Ovary (tissue), 9 donors: ENCODE results near the gene RB1. TPM values are rescaled to one million over a fixed set of nuclear protein-coding genes. Genes with fewer than 3 reads are reported as not detected.

Experiments
- DNase-seq, 5 donors: peaks; one replicate each; pipeline ENCODE4 v3.0.0-alpha.2; 2019 to 2020
- H3K27ac ChIP-seq, 2 donors: fragments of 200-600 bp; one replicate each; pipeline versions ENCODE4 v1.5.1 to v1.8.0; 2019 to 2022
- H3K27me3 ChIP-seq: fragments of 200-600 bp; one replicate; pipeline ENCODE4 v1.8.0; 2022
- H3K36me3 ChIP-seq: fragments of 200-600 bp; sonication (generic); one replicate; pipeline ENCODE4 v1.5.1; 2019
- H3K4me1 ChIP-seq: one replicate; pipeline ENCODE4 v1.8.1; 2013; ENCODE audit warnings: mild to moderate bottlenecking, moderate library complexity; ENCODE audit not compliant: insufficient read depth
- H3K4me3 ChIP-seq: fragments of 200-600 bp; sonication (generic); one replicate; pipeline ENCODE4 v1.5.1; 2017
- H3K9me3 ChIP-seq, 2 donors: fragments of 200-600 bp in 1 of 2; sonication (generic) in 1 of 2; one replicate each; pipeline versions ENCODE4 v1.5.1 to v1.8.1; 2013 to 2019; ENCODE audit warnings: mild to moderate bottlenecking in 1 of 2, moderate library complexity in 1 of 2
- CTCF ChIP-seq, 3 donors: fragments of 450-650 bp in 2 of 3; fragments of 200-600 bp in 1 of 3; IDR thresholded peaks; one replicate each; pipeline versions ENCODE4 v1.5.1 to v1.8.0; 2016 to 2022; ENCODE audit warnings: antibody characterized with exemption in 3 of 3, mild to moderate bottlenecking in 1 of 3
- EP300 ChIP-seq: sonication (generic); formaldehyde crosslinking; IDR thresholded peaks from one replicate; pipeline ENCODE4 v1.6.1; 2017; ENCODE audit warnings: antibody characterized with exemption
- POLR2A ChIP-seq: fragments of 450-650 bp; IDR thresholded peaks from one replicate; pipeline ENCODE4 v1.6.1; 2017; ENCODE audit warnings: antibody characterized with exemption, mild to moderate bottlenecking, moderate library complexity
- WGBS, 3 donors: extraction: QIAGEN DNeasy Blood & Tissue Kit in 1 of 3; methylation state at CpG; one replicate each; pipeline versions ENCODE4 v1.1.5 to v1.1.7; 2013 to 2017; 5-methylcytosine and 5-hydroxymethylcytosine counted together
- intact Hi-C, 4 donors: fragments of 100-400 bp; cut with DNase I; formaldehyde crosslinking; loops; one replicate each; pipeline versions ENCODE4 v1.11.0 to v1.15.1; 2022 to 2023
- polyA plus RNA-seq, 2 donors: library from polyadenylated mRNA; stranded (reverse); fragments of 200-250 nt in 1 of 2; fragments of 350-450 nt in 1 of 2; fragmentation: Illumina TruSeq in 1 of 2; extraction: RNeasy Lipid Tissue Mini Kit (QIAGEN cat#74804) in 1 of 2; gene quantifications; one replicate each; pipeline ENCODE4 v1.2.3, GENCODE V29; 2013 to 2014
- total RNA-seq, 7 donors: library from RNA; depleted of rRNA in 2 of 7; stranded (reverse); fragments of >200 nt in 2 of 7; fragmentation: NEBNext Ultra II Directional in 3 of 7; extraction: Animal tissue kit (Norgen Biotek cat#: 25700) in 3 of 7; gene quantifications; one replicate each; pipeline versions ENCODE4 v1.1.0 to v1.2.4, GENCODE V29; 2016 to 2023
- donor health status: DM: no; HTN: no; CAD: no; lungs with moderate emphysema.
- donor health status: DM: no; HTN: no; CAD: no.
- donor health status: Bipolar disorder and iron deficiency.
- donor health status: DM: yes; HTN: yes; CAD: no.
- donor health status: DM: no; HTN: no; CAD: no.
- donor health status: DM: yes; HTN: yes; CAD: no.

RB1 gene
- total and polyA plus RNA-seq, 9 donors: 11.4 to 36.6 (median 27.1) TPM

GRCh38 chr13:48511621-48512230 is 208.2 kb downstream of the RB1 start:
- intact Hi-C loops: no loop called here
- H3K36me3 ChIP-seq: no peaks in the 10 kb centered on the region
- no peak overlapping the region for H3K27ac ChIP-seq
- H3K4me1 ChIP-seq: peaks cover 8% of the 10 kb centered on the region
- H3K27me3 ChIP-seq: no peaks in the 10 kb centered on the region
- no peak overlapping the region for H3K4me3 ChIP-seq
- H3K9me3 ChIP-seq: no peaks in the 10 kb centered on the region
- 31 to 59% (median 33%) methylated on average over 10 of the region's 10 CpGs for WGBS, 3 donors
- TF ChIP-seq CTCF (IDR thresholded peaks at IDR 0.05): no peak
- TF ChIP-seq EP300: no peak
- TF ChIP-seq POLR2A: no peak
- peak in 1 of 5 donors; percentile 50 for DNase-seq

- no peak for DNase-seq
- Histone ChIP-seq H3K4me1 (peaks cover 8% of the 10 kb centered on the region), H3K36me3 (no peaks in the 10 kb centered on the region), H3K4me3 (no peak overlapping the region), H3K9me3 (no peaks in the 10 kb centered on the region), H3K27ac (no peak overlapping the region), H3K27me3 (no peaks in the 10 kb centered on the region)
- 95 to 99% (median 96%) methylated on average over 4 of the region's 4 CpGs for WGBS, 3 donors
- TF ChIP-seq CTCF (IDR thresholded peaks at IDR 0.05) (no peak), EP300 (no peak), POLR2A (no peak)
- intact Hi-C loops: no loop called here
Observed at GRCh38 chr13:48514793-48515192, 211.2 kb downstream of the RB1 start.

GRCh38 chr13:48515732-48516131 is 212.2 kb downstream of the RB1 start:
- no peaks in the 10 kb centered on the region for H3K27me3 ChIP-seq
- H3K4me1 ChIP-seq: peaks cover 4% of the 10 kb centered on the region
- H3K9me3 ChIP-seq: no peaks in the 10 kb centered on the region
- WGBS, 3 donors: 84 to 92% (median 88%) methylated on average over 6 of the region's 6 CpGs
- intact Hi-C loops: no loop called here
- no peak overlapping the region for H3K27ac ChIP-seq
- H3K36me3 ChIP-seq: no peaks in the 10 kb centered on the region
- TF ChIP-seq CTCF (IDR thresholded peaks at IDR 0.05) (no peak), EP300 (no peak), POLR2A (no peak)
- no peak overlapping the region for H3K4me3 ChIP-seq
- DNase-seq: no peak

GRCh38 chr13:48518083-48518482 is 214.5 kb downstream of the RB1 start:
- TF ChIP-seq POLR2A (no peak), CTCF (IDR thresholded peaks at IDR 0.05) (no peak), EP300 (no peak)
- H3K27me3 ChIP-seq: no peaks in the 10 kb centered on the region
- WGBS, 3 donors: 89 to 97% (median 95%) methylated on average over 1 of the region's 1 CpG
- no peaks in the 10 kb centered on the region for H3K4me1 ChIP-seq
- H3K9me3 ChIP-seq: no peaks in the 10 kb centered on the region
- DNase-seq: no peak
- H3K36me3 ChIP-seq: no peaks in the 10 kb centered on the region
- intact Hi-C loops: no loop called here
- no peak overlapping the region for H3K27ac ChIP-seq
- H3K4me3 ChIP-seq: no peak overlapping the region
